GM18909 (cell line): Measurements from ENCODE around the gene FAM111A.

Experiments used
- ATAC-seq: cut with Tn5 transposase; IDR thresholded peaks from one replicate; pipeline ENCODE4 v1.9.1; 2021; ENCODE audit warnings: mild to moderate bottlenecking; ENCODE audit not compliant: unreplicated experiment, poor library complexity

FAM111A gene

GRCh38 chr11:59141191-59141590 is 1.5 kb upstream of the FAM111A start:
- no peak for ATAC-seq

- ATAC-seq, result peak; percentile 1
Observed at GRCh38 chr11:59141673-59142460, 789 bp upstream of the FAM111A start.

GRCh38 chr11:59144096-59144495 is 1.4 kb downstream of the FAM111A start:
- no peak for ATAC-seq

- ATAC-seq, result peak; percentile 55
Observed at GRCh38 chr11:59144579-59145345, 2.1 kb downstream of the FAM111A start.

- ATAC-seq, result no peak
Observed at GRCh38 chr11:59145534-59145933, 2.9 kb downstream of the FAM111A start.

- no peak for ATAC-seq
Observed at GRCh38 chr11:59151761-59152160, 9.1 kb downstream of the FAM111A start.

GRCh38 chr11:59152312-59152951 is 9.8 kb downstream of the FAM111A start:
- ATAC-seq, result peak; percentile 86

GRCh38 chr11:59154610-59155009 is 12.0 kb downstream of the FAM111A start:
- ATAC-seq, result no peak

- ATAC-seq, result no peak
Observed at GRCh38 chr11:59157433-59157832, 14.8 kb downstream of the FAM111A start.

GRCh38 chr11:59158206-59159068 is 15.8 kb downstream of the FAM111A start:
- ATAC-seq, result peak; percentile 93

GRCh38 chr11:59164028-59164427 is 21.4 kb downstream of the FAM111A start:
- no peak for ATAC-seq

GRCh38 chr11:59171508-59172322 is 29.1 kb downstream of the FAM111A start, which contains the start of gene DTX4:
Gene DTX4 (plus strand): TSS chr11:59172132. CDS start chr11:59172596, 464 bp downstream.
- ATAC-seq, result peak; percentile 79

GRCh38 chr11:59172345-59173079 is 29.9 kb downstream of the FAM111A start:
- ATAC-seq, result peak; percentile 29

- ATAC-seq, result peak; percentile 4
Observed at GRCh38 chr11:59173080-59173963, 30.7 kb downstream of the FAM111A start.

- no peak for ATAC-seq
Observed at GRCh38 chr11:59173964-59174663, 31.5 kb downstream of the FAM111A start.

- no peak for ATAC-seq
Observed at GRCh38 chr11:59174664-59175033, 32.0 kb downstream of the FAM111A start.

GRCh38 chr11:59175091-59175501 is 32.4 kb downstream of the FAM111A start:
- ATAC-seq, result no peak
